Lower leg skin (tissue), 3 donors: ENCODE results near the gene EMX2.

Experiments
- CTCF ChIP-seq, 3 donors: fragments of 450-650 bp; IDR thresholded peaks; one replicate each; pipeline ENCODE4 v1.5.1; 2016; ENCODE audit warnings: antibody characterized with exemption in 3 of 3, mild to moderate bottlenecking in 3 of 3, moderate library complexity in 2 of 3
- POLR2A ChIP-seq, 2 donors: fragments of 450-650 bp; IDR thresholded peaks; one replicate each; pipeline ENCODE4 v1.6.1; 2016 to 2017; ENCODE audit warnings: antibody characterized with exemption in 2 of 2, mild to moderate bottlenecking in 1 of 2, moderate library complexity in 1 of 2

GRCh38 chr10:117543225-117544003, 868 bp downstream of the EMX2 start:
- TF ChIP-seq POLR2A (IDR thresholded peaks at IDR 0.05) (no peak), CTCF (IDR thresholded peaks at IDR 0.05) (no peak)
